ENCODE measurements around the gene PLXNA4. TPM values are rescaled to one million over a fixed set of nuclear protein-coding genes. Genes with fewer than 3 reads are reported as not detected.

Gene PLXNA4
- total RNA-seq, 1 experiment from 2014 or later = 1.0 TPM

- H3K27me3 ChIP-seq (ENCODE audit: insufficient read depth, low read depth) = no peaks in the 10 kb centered on the region
- no peak for DNase-seq
- no peaks in the 10 kb centered on the region for H3K79me2 ChIP-seq (ENCODE audit: low read depth)
- no peaks in the 10 kb centered on the region for H3K36me3 ChIP-seq (ENCODE audit: low read depth)
- peaks cover 49% of the 10 kb centered on the region for H3K4me1 ChIP-seq (replicated peaks; ENCODE audit: insufficient read depth)
- H2AFZ ChIP-seq = no peak overlapping the region
- BruUV-seq (replicated peaks) = no TSS peak
- CTCF ChIA-PET = no interaction called here
- no peaks in the 10 kb centered on the region for H3K9me2 ChIP-seq (ENCODE audit: insufficient read depth)
- intact Hi-C loops (cut with micrococcal nuclease; ENCODE audit: unreplicated experiment) = no loop called here
- no peaks in the 10 kb centered on the region for H3K9me3 ChIP-seq (ENCODE audit: insufficient read depth, low read depth)
- H4K20me1 ChIP-seq (ENCODE audit: insufficient read depth) = no peaks in the 10 kb centered on the region
- TF ChIP-seq CTCF (conservative IDR thresholded peaks at IDR 0.05) = no peak
- no peak for TF ChIP-seq EZH2 (IDR thresholded peaks at IDR 0.05; ENCODE audit: low read depth)
- POLR2A ChIA-PET (ENCODE audit: unreplicated experiment) = no interaction called here
- H3K4me2 ChIP-seq = no peak overlapping the region
- H3K27ac ChIP-seq = no peak overlapping the region
- no peak overlapping the region for H3K4me3 ChIP-seq
- H3F3A ChIP-seq (ENCODE audit: insufficient read depth, low read depth) = peaks cover 18% of the 10 kb centered on the region
Observed at GRCh38 chr7:132114411-132114810, 461.9 kb downstream of the PLXNA4 start.

DNA sequence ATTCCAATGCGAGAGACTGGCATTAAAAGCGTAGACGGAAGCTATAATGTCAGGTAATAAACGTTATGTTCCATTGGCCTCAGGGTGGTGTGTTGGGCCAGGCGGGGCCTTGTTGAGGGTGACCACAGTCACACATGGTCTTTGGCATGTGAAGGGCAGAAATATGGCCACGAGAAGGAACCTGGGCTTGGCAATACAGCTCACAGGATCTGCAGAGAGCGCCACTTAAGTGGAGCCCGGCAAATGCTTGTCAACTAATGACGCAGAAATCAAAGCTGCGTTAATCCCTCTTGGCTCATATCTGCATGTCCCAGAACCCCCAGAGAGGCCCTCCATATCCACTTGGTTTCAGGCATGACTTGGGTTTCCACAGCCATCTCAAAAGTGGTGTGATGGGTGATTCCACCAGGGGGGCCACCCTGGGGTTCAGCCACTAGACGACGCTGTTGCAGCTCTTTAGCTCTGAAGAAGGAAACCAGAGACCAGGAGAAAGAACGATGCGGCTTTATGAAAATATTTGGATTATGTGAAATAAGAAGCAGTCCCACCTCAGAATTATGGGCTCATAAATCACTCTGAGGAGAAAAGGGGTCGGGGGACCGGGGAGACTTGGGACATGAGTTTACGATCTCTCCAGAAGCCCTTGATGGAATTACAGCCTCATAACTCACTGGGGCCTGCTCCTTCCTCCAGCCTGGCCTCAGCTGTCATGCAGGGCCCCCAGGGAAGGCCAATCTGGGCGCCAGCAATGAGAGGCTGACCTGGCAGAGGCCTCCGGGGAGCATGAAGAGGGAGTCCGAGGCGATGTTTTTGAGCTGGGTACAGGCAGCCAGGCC, 462.5 kb downstream of the PLXNA4 start:
- H3K4me1 ChIP-seq (replicated peaks; ENCODE audit: insufficient read depth) = peaks cover 43% of the 10 kb centered on the region
- H3K27ac ChIP-seq = no peak overlapping the region

GRCh38 chr7:132112657-132113056, 463.6 kb downstream of the PLXNA4 start:
- ChIA-PET CTCF (no interaction called here), POLR2A (ENCODE audit: unreplicated experiment) (interaction anchor here (0.6 kb wide), 1 partner anchor 516 kb away, joined by 6 read pairs; no protein-coding TSS in a partner anchor)
- intact Hi-C loops (cut with micrococcal nuclease; ENCODE audit: unreplicated experiment) = no loop called here
- no TSS peak for BruUV-seq (replicated peaks)
- Histone ChIP-seq H3K9me2 (ENCODE audit: insufficient read depth) (no peaks in the 10 kb centered on the region), H3K4me2 (no peak overlapping the region), H3K4me3 (no peak overlapping the region), H4K20me1 (ENCODE audit: insufficient read depth) (no peaks in the 10 kb centered on the region), H3K27me3 (ENCODE audit: insufficient read depth, low read depth) (no peaks in the 10 kb centered on the region), H3K36me3 (ENCODE audit: low read depth) (no peaks in the 10 kb centered on the region), H3K9me3 (ENCODE audit: insufficient read depth, low read depth) (peaks cover 4% of the 10 kb centered on the region; the same call in 1 of the 2 replicates), H3K4me1 (replicated peaks; ENCODE audit: insufficient read depth) (peaks cover 32% of the 10 kb centered on the region), H3K79me2 (ENCODE audit: low read depth) (no peaks in the 10 kb centered on the region), H3F3A (ENCODE audit: insufficient read depth, low read depth) (peaks cover 18% of the 10 kb centered on the region), H3K27ac (no peak overlapping the region), H2AFZ (no peak overlapping the region)
- TF ChIP-seq CTCF (conservative IDR thresholded peaks at IDR 0.05) = no peak
- no peak for TF ChIP-seq EZH2 (IDR thresholded peaks at IDR 0.05; ENCODE audit: low read depth)
- no peak for DNase-seq

More for the DNA sequence above, 462.5 kb downstream of the PLXNA4 start:
- ChIA-PET POLR2A (ENCODE audit: unreplicated experiment) (interaction anchor here (0.6 kb wide), 1 partner anchor 517 kb away, joined by 6 read pairs; no protein-coding TSS in a partner anchor), CTCF (no interaction called here)
- no peaks in the 10 kb centered on the region for H3K9me3 ChIP-seq (ENCODE audit: insufficient read depth, low read depth)
- H3K4me2 ChIP-seq = no peak overlapping the region
- no peaks in the 10 kb centered on the region for H3K27me3 ChIP-seq (ENCODE audit: insufficient read depth, low read depth)
- no peak for DNase-seq
- no peak overlapping the region for H2AFZ ChIP-seq
- no peaks in the 10 kb centered on the region for H3K9me2 ChIP-seq (ENCODE audit: insufficient read depth)
- no peaks in the 10 kb centered on the region for H3K79me2 ChIP-seq (ENCODE audit: low read depth)
- no peaks in the 10 kb centered on the region for H3K36me3 ChIP-seq (ENCODE audit: low read depth)
- BruUV-seq (replicated peaks) = no TSS peak
- TF ChIP-seq CTCF (conservative IDR thresholded peaks at IDR 0.05) (no peak), EZH2 (IDR thresholded peaks at IDR 0.05; ENCODE audit: low read depth) (no peak)
- no peak overlapping the region for H3K4me3 ChIP-seq
- H4K20me1 ChIP-seq (ENCODE audit: insufficient read depth) = no peaks in the 10 kb centered on the region
- intact Hi-C loops (cut with micrococcal nuclease; ENCODE audit: unreplicated experiment) = no loop called here
- peaks cover 18% of the 10 kb centered on the region for H3F3A ChIP-seq (ENCODE audit: insufficient read depth, low read depth)

Data from PC-9 (cell line).